GM12801 (cell line): ENCODE results near the gene EMC1.

ENCODE experiments used
- CTCF ChIP-seq: IDR thresholded peaks from one replicate; pipeline ENCODE4 v1.5.1; 2011; ENCODE audit warnings: control low read depth; ENCODE audit not compliant: insufficient read length; ENCODE audit errors: extremely low read depth

Gene EMC1

GRCh38 chr1:19209439-19209989, 41.8 kb downstream of the EMC1 start:
- no peak for TF ChIP-seq CTCF

- TF ChIP-seq CTCF, result no peak
Measured at GRCh38 chr1:19208710-19209438, 42.5 kb downstream of the EMC1 start.

- no peak for TF ChIP-seq CTCF
Measured at GRCh38 chr1:19206947-19207346, 44.4 kb downstream of the EMC1 start.

- TF ChIP-seq CTCF, result no peak
Measured at GRCh38 chr1:19205845-19206244, 45.5 kb downstream of the EMC1 start.

GRCh38 chr1:19205403-19205802, 45.9 kb downstream of the EMC1 start:
- no peak for TF ChIP-seq CTCF

- no peak for TF ChIP-seq CTCF
Measured at GRCh38 chr1:19204446-19205266, 46.7 kb downstream of the EMC1 start.

- TF ChIP-seq CTCF, result no peak
Measured at GRCh38 chr1:19203440-19203839, 47.9 kb downstream of the EMC1 start.
